Kidney (tissue), 22 donors: ENCODE data around the gene PPM1D. TPM values are rescaled to one million over a fixed set of nuclear protein-coding genes. Genes with fewer than 3 reads are reported as not detected.
A peak's percentile ranks its signal among the peaks of the same experiment; 100 is the strongest.
"Not testable (repeated sequence)": the region's sequence is repeated elsewhere in the genome, so short reads cannot be mapped to it uniquely, and the experiment has no call there.

Source experiments
- DNase-seq, 5 donors: peaks; one replicate each; pipeline ENCODE4 v3.0.0-alpha.2; 2013 to 2020
- FAIRE-seq: peaks from 2 replicates; lab custom pipeline; 2012; peaks lifted over from hg19 to GRCh38; lab: Jason Lieb, UNC
- H3K27ac ChIP-seq, 2 donors: one replicate each; pipeline ENCODE4 v1.7.0; 2013; ENCODE audit warnings: low read depth in 2 of 2, low read length in 2 of 2, inconsistent platforms in 1 of 2
- H3K27me3 ChIP-seq: one replicate; pipeline ENCODE4 v1.7.1; 2013; ENCODE audit warnings: low read length, inconsistent platforms; ENCODE audit not compliant: control insufficient read depth, insufficient read depth
- H3K36me3 ChIP-seq, 3 donors: one replicate each; pipeline versions ENCODE4 v1.7.0 to v1.7.1; 2013; ENCODE audit warnings: low read length in 3 of 3, control low read depth in 1 of 3, inconsistent platforms in 1 of 3; ENCODE audit not compliant: insufficient read depth in 3 of 3, control insufficient read depth in 2 of 3
- H3K4me1 ChIP-seq, 3 donors: one replicate each; pipeline versions ENCODE4 v1.7.0 to v1.7.1; 2013; ENCODE audit warnings: low read length in 3 of 3, inconsistent platforms in 1 of 3, low read depth in 1 of 3; ENCODE audit not compliant: control insufficient read depth in 2 of 3, insufficient read depth in 2 of 3
- H3K4me3 ChIP-seq, 3 donors: one replicate each; pipeline versions ENCODE4 v1.7.0 to v1.8.1; 2013; ENCODE audit warnings: low read length in 3 of 3, control low read depth in 1 of 3, inconsistent platforms in 1 of 3
- H3K9ac ChIP-seq, 3 donors: one replicate each; pipeline versions ENCODE4 v1.7.0 to v1.7.1; 2013; ENCODE audit warnings: low read length in 3 of 3, control low read depth in 1 of 3, inconsistent platforms in 1 of 3
- H3K9me3 ChIP-seq, 3 donors: one replicate each; pipeline versions ENCODE4 v1.7.0 to v1.7.1; 2013; ENCODE audit warnings: low read length in 3 of 3, control low read depth in 1 of 3, inconsistent platforms in 1 of 3; ENCODE audit not compliant: control insufficient read depth in 2 of 3, insufficient read depth in 1 of 3
- intact Hi-C: fragments of 100-400 bp; cut with DNase I; formaldehyde crosslinking; loops from one replicate; pipeline ENCODE4 v1.11.1; 2022
- long read RNA-seq, 10 donors: library from polyadenylated mRNA in 1 of 10; unstranded in 1 of 10; transcript quantifications; one replicate each; pipeline ENCODE4 v2.0.0 and lab custom pipeline, GENCODE V29; 2021 to 2026
- polyA plus RNA-seq: library from polyadenylated mRNA; stranded (reverse); fragments of 350-450 nt; fragmentation: Illumina TruSeq; extraction: RNeasy Lipid Tissue Mini Kit (QIAGEN cat#74804); gene quantifications from one replicate; pipeline ENCODE4 v1.2.3, GENCODE V29; 2014; ENCODE audit warnings: low read depth, low replicate concordance; ENCODE audit not compliant: insufficient read depth
- total RNA-seq: library from RNA; stranded (reverse); fragmentation: NEBNext Ultra II Directional; extraction: Animal tissue kit (Norgen Biotek cat#: 25700); gene quantifications from one replicate; pipeline ENCODE4 v1.2.1, GENCODE V29; 2021
- TF ChIP-seq, protein P1 (sequence below): IDR thresholded peaks from 3 replicates; pipeline ENCODE4 v1.5.1; 2012; ENCODE audit warnings: mild to moderate bottlenecking, moderate library complexity, borderline replicate concordance; ENCODE audit not compliant: insufficient read depth; ENCODE audit errors: extremely low read depth
- donor health status: control.
- donor health status: control.
- donor health status: control.
- donor health status: control.
- donor health status: control.
- donor health status: DM: yes; HTN: yes; CAD: no.
- donor health status: Normal renal cell carcinoma (clear cell type).

The PPM1D gene
- 16.6 TPM for total RNA-seq
- 4.5 TPM for polyA plus RNA-seq
- long read RNA-seq, donor 1, full-length matches to known transcripts, result 4 of 4 reads
- long read RNA-seq, donor 1, partial matches to known transcripts, result 0 of 4 reads
- long read RNA-seq, donor 1, other reads (novel, unspliced or antisense), result 0 of 4 reads
- long read RNA-seq, donor 2, full-length matches to known transcripts, result 11 of 18 reads
- long read RNA-seq, donor 2, partial matches to known transcripts, result 7 of 18 reads
- long read RNA-seq, donor 2, other reads (novel, unspliced or antisense), result 0 of 18 reads
- long read RNA-seq, donor 3, full-length matches to known transcripts, result 6 of 6 reads
- long read RNA-seq, donor 3, partial matches to known transcripts, result 0 of 6 reads
- long read RNA-seq, donor 3, other reads (novel, unspliced or antisense), result 0 of 6 reads
- long read RNA-seq, donor 4, full-length matches to known transcripts, result 7 of 7 reads
- long read RNA-seq, donor 4, partial matches to known transcripts, result 0 of 7 reads
- long read RNA-seq, donor 4, other reads (novel, unspliced or antisense), result 0 of 7 reads
- long read RNA-seq, donor 5, result 0 reads
- long read RNA-seq, donor 6, full-length matches to known transcripts, result 1 of 1 reads
- long read RNA-seq, donor 6, partial matches to known transcripts, result 0 of 1 reads
- long read RNA-seq, donor 6, other reads (novel, unspliced or antisense), result 0 of 1 reads
- long read RNA-seq, donor 7, full-length matches to known transcripts, result 15 of 22 reads
- long read RNA-seq, donor 7, partial matches to known transcripts, result 1 of 22 reads
- long read RNA-seq, donor 7, other reads (novel, unspliced or antisense), result 6 of 22 reads
- long read RNA-seq, donor 8, full-length matches to known transcripts, result 6 of 6 reads
- long read RNA-seq, donor 8, partial matches to known transcripts, result 0 of 6 reads
- long read RNA-seq, donor 8, other reads (novel, unspliced or antisense), result 0 of 6 reads
- long read RNA-seq, donor 9, full-length matches to known transcripts, result 5 of 11 reads
- long read RNA-seq, donor 9, partial matches to known transcripts, result 6 of 11 reads
- long read RNA-seq, donor 9, other reads (novel, unspliced or antisense), result 0 of 11 reads
- long read RNA-seq, donor 10, full-length matches to known transcripts, result 3 of 3 reads
- long read RNA-seq, donor 10, partial matches to known transcripts, result 0 of 3 reads
- long read RNA-seq, donor 10, other reads (novel, unspliced or antisense), result 0 of 3 reads

DNA sequence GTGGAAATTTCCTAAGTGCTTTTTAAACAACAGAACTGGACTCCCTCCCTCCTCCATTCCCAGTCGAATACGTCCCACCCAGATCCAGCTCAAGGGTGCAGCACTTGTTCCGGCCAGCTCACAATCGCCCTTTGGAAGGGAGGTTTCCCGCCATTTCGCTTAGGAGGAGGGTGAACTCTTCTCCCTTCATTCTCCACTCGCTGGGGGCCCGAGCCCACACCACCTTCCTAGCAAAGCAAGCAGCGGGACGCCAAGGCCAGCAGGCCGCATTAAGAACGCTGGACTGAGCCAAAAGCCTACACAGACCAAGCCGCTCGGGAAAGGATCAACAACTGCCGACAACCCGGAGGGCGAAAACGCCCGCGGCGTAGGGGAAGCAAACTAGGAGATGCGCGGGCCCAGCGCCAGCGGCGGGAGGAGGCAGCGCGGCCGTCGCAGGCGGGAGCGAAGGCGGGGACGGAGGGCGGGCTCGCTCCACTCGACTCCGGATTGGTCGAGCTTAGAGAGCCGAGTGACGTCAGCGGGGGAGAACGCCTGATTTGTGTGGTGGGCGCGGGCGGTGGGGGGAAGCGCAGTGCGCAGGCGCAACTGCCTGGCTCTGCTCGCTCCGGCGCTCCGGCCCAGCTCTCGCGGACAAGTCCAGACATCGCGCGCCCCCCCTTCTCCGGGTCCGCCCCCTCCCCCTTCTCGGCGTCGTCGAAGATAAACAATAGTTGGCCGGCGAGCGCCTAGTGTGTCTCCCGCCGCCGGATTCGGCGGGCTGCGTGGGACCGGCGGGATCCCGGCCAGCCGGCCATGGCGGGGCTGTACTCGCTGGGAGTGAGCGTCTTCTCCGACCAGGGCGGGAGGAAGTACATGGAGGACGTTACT is at the start of gene PPM1D:
Gene PPM1D, plus strand, starts transcription at position 574 of the 870 bp plus-strand sequence. Its CDS starts 222 bp downstream, at position 796.
- TF ChIP-seq, protein P1, sequence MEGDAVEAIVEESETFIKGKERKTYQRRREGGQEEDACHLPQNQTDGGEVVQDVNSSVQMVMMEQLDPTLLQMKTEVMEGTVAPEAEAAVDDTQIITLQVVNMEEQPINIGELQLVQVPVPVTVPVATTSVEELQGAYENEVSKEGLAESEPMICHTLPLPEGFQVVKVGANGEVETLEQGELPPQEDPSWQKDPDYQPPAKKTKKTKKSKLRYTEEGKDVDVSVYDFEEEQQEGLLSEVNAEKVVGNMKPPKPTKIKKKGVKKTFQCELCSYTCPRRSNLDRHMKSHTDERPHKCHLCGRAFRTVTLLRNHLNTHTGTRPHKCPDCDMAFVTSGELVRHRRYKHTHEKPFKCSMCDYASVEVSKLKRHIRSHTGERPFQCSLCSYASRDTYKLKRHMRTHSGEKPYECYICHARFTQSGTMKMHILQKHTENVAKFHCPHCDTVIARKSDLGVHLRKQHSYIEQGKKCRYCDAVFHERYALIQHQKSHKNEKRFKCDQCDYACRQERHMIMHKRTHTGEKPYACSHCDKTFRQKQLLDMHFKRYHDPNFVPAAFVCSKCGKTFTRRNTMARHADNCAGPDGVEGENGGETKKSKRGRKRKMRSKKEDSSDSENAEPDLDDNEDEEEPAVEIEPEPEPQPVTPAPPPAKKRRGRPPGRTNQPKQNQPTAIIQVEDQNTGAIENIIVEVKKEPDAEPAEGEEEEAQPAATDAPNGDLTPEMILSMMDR, result no peak
- H3K36me3 ChIP-seq, result no peaks in the 10 kb centered on the region
- H3K4me3 ChIP-seq, result peak within 1 kb of the TSS; percentile 85 to 93 (median 92)
- peak; percentile 99 to 100 (median 100) for DNase-seq
- H3K27me3 ChIP-seq, result no peaks in the 10 kb centered on the region
- peak within 1 kb of the TSS; percentile 89 to 91 (median 90) for H3K9ac ChIP-seq
- peak within 1 kb of the TSS; percentile 98 to 99 for H3K27ac ChIP-seq
- intact Hi-C loops, result no loop called here
- FAIRE-seq, result no peak
- no peaks in the 10 kb centered on the region for H3K9me3 ChIP-seq
- H3K4me1 ChIP-seq, result peaks cover 0 to 4% (median 0%) of the 10 kb centered on the region in 3 donors

DNA sequence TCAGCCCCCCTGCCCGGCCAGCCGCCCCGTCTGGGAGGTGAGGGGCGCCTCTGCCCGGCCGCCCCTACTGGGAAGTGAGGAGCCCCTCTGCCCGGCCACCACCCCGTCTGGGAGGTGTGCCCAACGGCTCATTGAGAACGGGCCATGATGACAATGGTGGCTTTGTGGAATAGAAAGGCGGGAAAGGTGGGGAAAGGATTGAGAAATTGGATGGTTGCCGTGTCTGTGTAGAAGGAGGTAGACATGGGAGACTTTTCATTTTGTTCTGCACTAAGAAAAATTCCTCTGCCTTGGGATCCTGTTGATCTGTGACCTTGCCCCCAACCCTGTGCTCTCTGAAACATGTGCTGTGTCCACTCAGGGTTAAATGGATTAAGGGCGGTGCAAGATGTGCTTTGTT is 47.7 kb upstream of the PPM1D start:
- DNase-seq, H3K27ac ChIP-seq, H3K36me3 ChIP-seq, H3K4me3 ChIP-seq, H3K9ac ChIP-seq, H3K27me3 ChIP-seq, FAIRE-seq, intact Hi-C loops, H3K4me1 ChIP-seq, H3K9me3 ChIP-seq: not testable (repeated sequence)

DNA sequence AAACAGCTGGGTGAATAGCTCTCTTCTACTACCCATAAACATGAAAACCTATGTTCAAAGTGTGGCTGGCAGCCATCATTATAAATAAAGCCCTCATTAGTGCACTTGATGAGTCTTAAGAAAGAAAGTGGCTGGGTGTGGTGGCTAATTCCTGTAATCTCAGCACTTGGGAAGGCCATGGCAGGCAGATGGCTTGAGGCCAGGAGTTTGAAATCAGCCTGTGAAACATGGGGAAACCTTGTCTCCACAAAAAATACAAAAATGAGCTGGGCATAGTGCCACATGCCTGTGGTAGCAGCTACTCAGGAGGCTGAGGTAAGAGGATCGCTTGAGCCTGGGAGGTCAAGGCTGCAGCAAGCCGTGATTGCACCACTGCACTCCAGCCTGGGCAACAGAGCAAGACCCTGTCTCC is 45.6 kb upstream of the PPM1D start:
- no peaks in the 10 kb centered on the region for H3K36me3 ChIP-seq
- no peaks in the 10 kb centered on the region for H3K4me1 ChIP-seq
- H3K27me3 ChIP-seq, result no peaks in the 10 kb centered on the region
- DNase-seq (no peak), FAIRE-seq (no peak)
- peaks cover 0 to 5% (median 0%) of the 10 kb centered on the region in 3 donors for H3K9me3 ChIP-seq
- no peak overlapping the region for H3K27ac ChIP-seq
- TF ChIP-seq, protein P1, result no peak
- no peak overlapping the region for H3K4me3 ChIP-seq
- peak overlapping the region in 1 of 3 donors; percentile 19 for H3K9ac ChIP-seq
- intact Hi-C loops, result no loop called here
